Heart left ventricle (tissue), 16 donors: ENCODE data around the gene FLYWCH1. TPM values are rescaled to one million over a fixed set of nuclear protein-coding genes. Genes with fewer than 3 reads are reported as not detected.

Experiments used
- ATAC-seq, 4 donors: fragments of 200-7000 bp; cut with Tn5 transposase; one replicate each; pipeline ENCODE4 v1.9.1; 2020 to 2022; ENCODE audit warnings: moderate library complexity in 4 of 4, mild to moderate bottlenecking in 3 of 4, moderate number of reproducible peaks in 1 of 4
- DNase-seq, 5 donors: peaks; one replicate each; pipeline ENCODE4 v3.0.0-alpha.2; 2020
- H3K27ac ChIP-seq, 12 donors: fragments of 200-600 bp; sonication (generic) in 4 of 12; one replicate each; pipeline versions ENCODE4 v1.5.0 to v1.8.0; 2016 to 2022; ENCODE audit warnings: mild to moderate bottlenecking in 2 of 12
- H3K27me3 ChIP-seq, 9 donors: fragments of 200-600 bp; sonication (generic) in 2 of 9; one replicate each; pipeline versions ENCODE4 v1.5.1 to v1.8.0; 2016 to 2022; ENCODE audit warnings: mild to moderate bottlenecking in 3 of 9
- H3K36me3 ChIP-seq, 9 donors: fragments of 200-600 bp; sonication (generic) in 2 of 9; one replicate each; pipeline versions ENCODE4 v1.5.0 to v1.8.0; 2018 to 2022; ENCODE audit warnings: mild to moderate bottlenecking in 2 of 9
- H3K4me1 ChIP-seq, 12 donors: fragments of 200-600 bp; sonication (generic) in 4 of 12; one replicate each; pipeline versions ENCODE4 v1.5.0 to v1.8.0; 2016 to 2022; ENCODE audit warnings: mild to moderate bottlenecking in 3 of 12
- H3K4me3 ChIP-seq, 12 donors: fragments of 200-600 bp; sonication (generic) in 4 of 12; one replicate each; pipeline versions ENCODE4 v1.5.0 to v1.8.0; 2017 to 2022; ENCODE audit warnings: mild to moderate bottlenecking in 9 of 12, moderate library complexity in 4 of 12
- H3K9me3 ChIP-seq, 12 donors: fragments of 200-600 bp; sonication (generic) in 4 of 12; one replicate each; pipeline versions ENCODE4 v1.5.0 to v1.8.0; 2016 to 2022; ENCODE audit warnings: mild to moderate bottlenecking in 1 of 12
- CTCF ChIP-seq, 12 donors: fragments of 200-600 bp; sonication (generic) in 4 of 12; IDR thresholded peaks; one replicate each; pipeline versions ENCODE4 v1.5.0 to v1.8.0; 2018 to 2022; ENCODE audit warnings: antibody characterized with exemption in 12 of 12, mild to moderate bottlenecking in 5 of 12
- POLR2A ChIP-seq, 2 donors: fragments of 450-650 bp; IDR thresholded peaks; one replicate each; pipeline ENCODE4 v1.6.1; 2017; ENCODE audit warnings: antibody characterized with exemption in 2 of 2, mild to moderate bottlenecking in 2 of 2, moderate library complexity in 2 of 2
- WGBS, 4 donors: extraction: QIAGEN DNeasy Blood & Tissue Kit in 2 of 4; methylation state at CpG; one replicate each; pipeline versions ENCODE4 v1.1.5 to v1.1.7; 2013 to 2018; 5-methylcytosine and 5-hydroxymethylcytosine counted together
- intact Hi-C, 10 donors: fragments of 100-400 bp; cut with DNase I; formaldehyde crosslinking; loops; one replicate each; pipeline versions ENCODE4 v1.11.1 to v1.14.2; 2022
- long read RNA-seq, 3 donors: library from polyadenylated mRNA; unstranded; transcript quantifications; one replicate each; pipeline ENCODE4 v2.0.0, GENCODE V29; 2020 to 2021
- polyA plus RNA-seq, 2 donors: library from polyadenylated mRNA; stranded (reverse); fragments of 200-250 nt; gene quantifications; one replicate each; pipeline ENCODE4 v1.2.3, GENCODE V29; 2013
- total RNA-seq, 9 donors: library from RNA; depleted of rRNA in 2 of 9; stranded (reverse); fragments of >200 nt in 2 of 9; fragmentation: NEBNext Ultra II Directional in 3 of 9; extraction: Animal tissue kit (Norgen Biotek cat#: 25700) in 3 of 9; gene quantifications; one replicate each; pipeline versions ENCODE4 v1.1.0 to v1.2.4, GENCODE V29; 2016 to 2023
- donor health status: ischemic (EF 13 %, LVEDD 7.1; RV severe dilation, severe dysfunction).
- donor health status: healthy with polysubstance abuse.
- donor health status: DM: no; HTN: yes; CAD: no.
- donor health status: DM: no; HTN: no; CAD: no.
- donor health status: ischemic (EF 25% LVEDD 6.9; RV normal size, moderate dysfunction).
- donor health status: ischemic (EF 25% LVEDD 5.7; RV mildly dilated, moderate dysfunction).
- donor health status: healthy.
- donor health status: DM: yes; HTN: yes; CAD: no.
- donor health status: ischemic (EF 35%, LVEDD 5.7; RV mildly dilated, moderate dysfunction).
- donor health status: nonischemic (EF 11% LVEDD 7.7; RV severe dilation, severe dysfunction).
- donor health status: DM: yes; HTN: yes; CAD: no.
- donor health status: PGD.
- donor health status: ischemic (EF 29% LVEDD 5.4; RV normal size, mild dysfunction).
- donor health status: nonischemic (EF 23%, LVEDD 6.1; RV moderate dilation, normal function).

The FLYWCH1 gene
- total RNA-seq, result 10 to 100 TPM; 26.3 to 48.4 (median 34.2) TPM
- polyA plus RNA-seq, result 10 to 100 TPM; 28.3 to 29.1 TPM
- long read RNA-seq, donor 1, full-length matches to known transcripts, result 80 of 130 reads
- long read RNA-seq, donor 1, partial matches to known transcripts, result 33 of 130 reads
- long read RNA-seq, donor 1, other reads (novel, unspliced or antisense), result 17 of 130 reads
- long read RNA-seq, donor 2, full-length matches to known transcripts, result 27 of 84 reads
- long read RNA-seq, donor 2, partial matches to known transcripts, result 45 of 84 reads
- long read RNA-seq, donor 2, other reads (novel, unspliced or antisense), result 12 of 84 reads
- long read RNA-seq, donor 3, full-length matches to known transcripts, result 67 of 116 reads
- long read RNA-seq, donor 3, partial matches to known transcripts, result 38 of 116 reads
- long read RNA-seq, donor 3, other reads (novel, unspliced or antisense), result 11 of 116 reads

- peak; percentile 98 to 99 (median 99) for DNase-seq
- Histone ChIP-seq H3K4me3 (peak within 1 kb of the TSS; percentile 64 to 97 (median 92)), H3K27me3 (no peaks in the 10 kb centered on the region), H3K27ac (peak within 1 kb of the TSS; percentile 72 to 95 (median 90)), H3K4me1 (peaks cover 0 to 34% (median 14%) of the 10 kb centered on the region in 12 donors), H3K36me3 (peaks cover 0 to 31% (median 21%) of the 10 kb centered on the region in 9 donors), H3K9me3 (no peaks in the 10 kb centered on the region)
- ATAC-seq, result peak; percentile 94 to 99 (median 98)
- TF ChIP-seq CTCF (IDR thresholded peaks at IDR 0.05) (no peak), POLR2A (IDR thresholded peaks at IDR 0.05) (peak in 1 of 2 donors; percentile 90)
- 0 to 1% (median 0%) methylated on average over 33 to 85 of the region's 85 CpGs for WGBS, 4 donors
- intact Hi-C loops, result loop anchor here in 4 of 10 donors (5.0 to 10.0 kb wide), 4 partner anchors 39 to 137 kb away; partner anchors contain the start of genes ELOB (in 1 of the 4), PKMYT1 (in 1 of the 4) and ZG16B (in 1 of the 4)
Observed at GRCh38 chr16:2911638-2912329, at the start of gene FLYWCH1. Gene FLYWCH1 (plus strand): TSS chr16:2911931. CDS start chr16:2929686, 17,755 bp downstream.

GRCh38 chr16:2865651-2866050 is 46.1 kb upstream of the FLYWCH1 start:
- ATAC-seq, result no peak
- Histone ChIP-seq H3K27me3 (peaks cover 0 to 33% (median 3%) of the 10 kb centered on the region in 9 donors), H3K4me3 (no peak overlapping the region), H3K36me3 (no peaks in the 10 kb centered on the region), H3K9me3 (peaks cover 0 to 11% (median 0%) of the 10 kb centered on the region in 12 donors), H3K4me1 (peaks cover 0 to 16% (median 3%) of the 10 kb centered on the region in 12 donors), H3K27ac (no peak overlapping the region)
- TF ChIP-seq POLR2A (IDR thresholded peaks at IDR 0.05) (no peak), CTCF (IDR thresholded peaks at IDR 0.05) (no peak)
- DNase-seq, result no peak
- intact Hi-C loops, result loop anchor here in 1 of 10 donors (10.0 kb wide), 1 partner anchor 81 kb away; the partner anchor contains the start of gene PRSS33
- 62 to 75% (median 68%) methylated on average over 4 of the region's 4 CpGs for WGBS, 4 donors

- H3K27ac ChIP-seq, result no peak overlapping the region
- 49 to 78% (median 70%) methylated on average over 3 to 4 of the region's 4 CpGs for WGBS, 4 donors
- no peaks in the 10 kb centered on the region for H3K36me3 ChIP-seq
- intact Hi-C loops, result loop anchor here in 1 of 10 donors (10.0 kb wide), 1 partner anchor 82 kb away; the partner anchor contains the start of gene PRSS33
- TF ChIP-seq POLR2A (IDR thresholded peaks at IDR 0.05) (no peak), CTCF (IDR thresholded peaks at IDR 0.05) (no peak)
- no peak overlapping the region for H3K4me3 ChIP-seq
- DNase-seq (no peak), ATAC-seq (no peak)
- peaks cover 0 to 3% (median 0%) of the 10 kb centered on the region in 12 donors for H3K9me3 ChIP-seq
- H3K27me3 ChIP-seq, result peaks cover 0 to 28% (median 0%) of the 10 kb centered on the region in 9 donors
- H3K4me1 ChIP-seq, result peaks cover 0 to 16% (median 3%) of the 10 kb centered on the region in 12 donors
Observed at GRCh38 chr16:2866431-2866830, 45.3 kb upstream of the FLYWCH1 start.
